HepG2 (cell line): ENCODE data around the gene ASTN2. TPM values are rescaled to one million over a fixed set of nuclear protein-coding genes. Genes with fewer than 3 reads are reported as not detected.

Experiments used
- ATAC-seq: fragments of 200-7000 bp; cut with Tn5 transposase; 3 replicates; pipeline ENCODE4 v1.9.1; 2020; ENCODE audit warnings: mild to moderate bottlenecking, moderate library complexity
- BruUV-seq: library from RNA; stranded (reverse); fragments of 400-500 nt; replicated peaks from 2 replicates; lab custom pipeline; 2021; lab: Mats Ljungman, UMichigan
- CTCF ChIA-PET: fragments of 300-600 bp; formaldehyde crosslinking; extraction: SDS; loops from one replicate; lab custom pipeline; 2021; ENCODE audit warnings: low total read pairs, inconsistent platforms, low intra/inter-chr PET ratio; lab: Yijun Ruan, JAX
- POLR2A ChIA-PET: fragments of 350-600 bp; sonication (Branson Sonifier 250); formaldehyde crosslinking; loops from one replicate; lab custom pipeline; 2020; ENCODE audit warnings: antibody characterized with exemption, inconsistent platforms; lab: Yijun Ruan, JAX
- DNase-seq: peaks from one replicate; pipeline ENCODE4 v3.0.0-alpha.2; 2015; ENCODE audit warnings: low spot score
- FAIRE-seq: peaks from 3 replicates; lab custom pipeline; 2011; peaks lifted over from hg19 to GRCh38; lab: Jason Lieb, UNC
- H2AFZ ChIP-seq: one replicate; pipeline ENCODE4 v1.6.1; 2011; ENCODE audit warnings: low read length, inconsistent platforms
- H3K27ac ChIP-seq: fragments of 300-600 bp; 3 replicates; pipeline ENCODE4 v1.8.0; 2011; ENCODE audit warnings: mixed run types, mild to moderate bottlenecking, mixed read lengths, low read length, inconsistent platforms; ENCODE audit not compliant: insufficient read depth; ENCODE audit errors: extremely low read length
- H3K27me3 ChIP-seq, 2 experiments: fragments of 200-600 bp in 1 of 2; 2 replicates in 1 of 2; 3 replicates in 1 of 2; pipeline versions ENCODE4 v1.6.0 to v1.8.0; 2011; ENCODE audit warnings: low read length in 2 of 2, mild to moderate bottlenecking in 2 of 2, moderate library complexity in 2 of 2, inconsistent platforms in 1 of 2; ENCODE audit not compliant: insufficient read depth in 2 of 2, control insufficient read depth in 1 of 2
- H3K36me3 ChIP-seq, 2 experiments: fragments of 200-600 bp in 1 of 2; replicated peaks in 1 of 2; 2 replicates in 1 of 2; 3 replicates in 1 of 2; pipeline versions ENCODE4 v1.5.1 to v1.8.0; 2011; ENCODE audit warnings: low read length in 2 of 2, inconsistent platforms in 1 of 2; ENCODE audit not compliant: insufficient read depth in 2 of 2, control insufficient read depth in 1 of 2
- H3K4me1 ChIP-seq: 2 replicates; pipeline ENCODE4 v1.5.1; 2012; ENCODE audit warnings: low read length, inconsistent platforms; ENCODE audit not compliant: insufficient read depth
- H3K4me2 ChIP-seq: 2 replicates; pipeline ENCODE4 v1.6.0; 2011; ENCODE audit warnings: low read depth, low read length, inconsistent platforms
- H3K4me3 ChIP-seq, 3 experiments: fragments of 200-600 bp in 1 of 3; sonication (generic), shearing (Covaris generic) in 1 of 3; replicated peaks in 1 of 3; 2 replicates each; pipeline ENCODE4 v1.5.1; 2011 to 2016; ENCODE audit warnings: low read length in 3 of 3, inconsistent platforms in 2 of 3, low read depth in 2 of 3, mild to moderate bottlenecking in 2 of 3, control low read depth in 1 of 3, mixed read lengths in 1 of 3; ENCODE audit not compliant: insufficient read depth in 1 of 3
- H3K79me2 ChIP-seq: one replicate; pipeline ENCODE4 v1.6.1; 2011; ENCODE audit warnings: low read length, inconsistent platforms; ENCODE audit not compliant: insufficient read depth
- H3K9ac ChIP-seq: 2 replicates; pipeline ENCODE4 v1.6.0; 2011; ENCODE audit warnings: mild to moderate bottlenecking, low read depth, low read length, inconsistent platforms; ENCODE audit not compliant: insufficient read depth
- H3K9me3 ChIP-seq: 2 replicates; pipeline ENCODE4 v1.5.1; 2012; ENCODE audit warnings: mild to moderate bottlenecking, low read length
- H4K20me1 ChIP-seq: 2 replicates; pipeline ENCODE4 v1.6.0; 2011; ENCODE audit warnings: inconsistent platforms, mild to moderate bottlenecking, low read length, moderate library complexity; ENCODE audit not compliant: insufficient read depth
- AKAP8 ChIP-seq: sonication (generic); formaldehyde crosslinking; IDR thresholded peaks from 2 replicates; pipeline ENCODE4 v1.5.1; 2020; ENCODE audit warnings: mild to moderate bottlenecking, missing genetic modification reagents
- GATAD1 ChIP-seq: IDR thresholded peaks from 2 replicates; pipeline ENCODE4 v1.6.1; 2016; ENCODE audit warnings: missing genetic modification reagents, missing compliant biosample characterization
- JUNB ChIP-seq: sonication (generic); formaldehyde crosslinking; IDR thresholded peaks from 2 replicates; pipeline ENCODE4 v1.8.0; 2022; ENCODE audit warnings: missing genetic modification reagents, mild to moderate bottlenecking, borderline replicate concordance
- NFE2L1 ChIP-seq: sonication (generic); formaldehyde crosslinking; IDR thresholded peaks from 2 replicates; pipeline ENCODE4 v1.4.0; 2020; ENCODE audit warnings: missing genetic modification reagents, mild to moderate bottlenecking, borderline replicate concordance
- NFKB2 ChIP-seq: sonication (generic); formaldehyde crosslinking; IDR thresholded peaks from 2 replicates; pipeline ENCODE4 v1.4.0; 2020; ENCODE audit warnings: missing genetic modification reagents, borderline replicate concordance
- PHB2 ChIP-seq: fragments of 450-650 bp; IDR thresholded peaks from 2 replicates; pipeline ENCODE4 v1.6.1; 2018; ENCODE audit not compliant: partially characterized antibody
- PHF5A ChIP-seq: IDR thresholded peaks from one replicate; pipeline ENCODE4 v1.6.1; 2018; ENCODE audit warnings: low read depth, missing genetic modification reagents; ENCODE audit not compliant: unreplicated experiment
- TBP ChIP-seq: sonication (generic); formaldehyde crosslinking; IDR thresholded peaks from 2 replicates; pipeline ENCODE4 v1.5.0; 2020; ENCODE audit warnings: missing genetic modification reagents
- ZFP90 ChIP-seq: sonication (generic); formaldehyde crosslinking; IDR thresholded peaks from 2 replicates; pipeline ENCODE4 v1.8.0; 2022; ENCODE audit warnings: missing genetic modification reagents, mild to moderate bottlenecking, inconsistent platforms, borderline replicate concordance
- ZNF263 ChIP-seq: sonication (generic); formaldehyde crosslinking; IDR thresholded peaks from 2 replicates; pipeline ENCODE4 v1.4.0; 2020; ENCODE audit warnings: missing genetic modification reagents
- ZNF282 ChIP-seq: fragments of 450-650 bp; IDR thresholded peaks from 2 replicates; pipeline ENCODE4 v1.6.1; 2018; ENCODE audit not compliant: partially characterized antibody
- ZNF510 ChIP-seq: sonication (generic); formaldehyde crosslinking; IDR thresholded peaks from 2 replicates; pipeline ENCODE4 v1.4.0; 2020; ENCODE audit warnings: low read depth, mild to moderate bottlenecking, missing genetic modification reagents
- ZNF564 ChIP-seq: sonication (generic); formaldehyde crosslinking; IDR thresholded peaks from 2 replicates; pipeline ENCODE4 v1.8.1; 2023; ENCODE audit warnings: mild to moderate bottlenecking, missing genetic modification reagents
- WGBS: methylation state at CpG from one replicate; pipeline ENCODE4 v1.1.6; 2017; ENCODE audit warnings: low lambda C conversion rate; 5-methylcytosine and 5-hydroxymethylcytosine counted together
- in situ Hi-C: cut with HindIII; loops from 2 replicates; pipeline ENCODE4 v1.10.0; 2017; ENCODE audit warnings: low pct_unique_long_range_greater_than_20kb; ENCODE audit not compliant: extremely low pct_ligation_motif_present
- intact Hi-C: fragments of 100-400 bp; cut with micrococcal nuclease; formaldehyde crosslinking; loops from one replicate; pipeline ENCODE4 v1.10.0; 2022; ENCODE audit not compliant: unreplicated experiment
- polyA plus RNA-seq, 8 experiments: library from polyadenylated mRNA; depleted of rRNA in 3 of 8; stranded (reverse) in 7 of 8; unstranded in 1 of 8; fragments of >200 nt; fragmentation: Illumina TruSeq in 4 of 8; extraction: Trizol in 4 of 8; gene quantifications; 2 replicates each; pipeline versions ENCODE4 v1.2.1 to v1.2.3, GENCODE V29; 2011 to 2016; ENCODE audit warnings: low read depth in 4 of 8, missing spikeins in 1 of 8, mixed read lengths in 1 of 8; ENCODE audit not compliant: insufficient read depth in 1 of 8
- total RNA-seq, 5 experiments: library from RNA; depleted of rRNA; stranded (reverse); fragments of >200 nt; fragmentation: Illumina TruSeq; extraction: Trizol; gene quantifications; 2 replicates each; pipeline ENCODE4 v1.2.3, GENCODE V29; 2016; ENCODE audit warnings: low read depth in 1 of 5
- TF ChIP-seq, protein P1 (sequence below): sonication (generic); formaldehyde crosslinking; IDR thresholded peaks from 2 replicates; pipeline ENCODE4 v1.4.0; 2020; ENCODE audit warnings: low read depth, mild to moderate bottlenecking, missing genetic modification reagents
- TF ChIP-seq, protein P2 (sequence below): sonication (generic); formaldehyde crosslinking; IDR thresholded peaks from 2 replicates; pipeline ENCODE4 v1.4.0; 2020; ENCODE audit warnings: missing genetic modification reagents, borderline replicate concordance
- TF ChIP-seq, protein P3 (sequence below): sonication (generic); formaldehyde crosslinking; IDR thresholded peaks from 2 replicates; pipeline ENCODE4 v1.4.0; 2020; ENCODE audit warnings: missing genetic modification reagents, mild to moderate bottlenecking, borderline replicate concordance
- TF ChIP-seq, protein P4 (sequence below): sonication (generic); formaldehyde crosslinking; IDR thresholded peaks from 2 replicates; pipeline ENCODE4 v1.5.1; 2020; ENCODE audit warnings: missing genetic modification reagents, mild to moderate bottlenecking, borderline replicate concordance
- TF ChIP-seq, protein P5 (sequence below): sonication (generic); formaldehyde crosslinking; IDR thresholded peaks from 2 replicates; pipeline ENCODE4 v1.5.1; 2020; ENCODE audit warnings: mild to moderate bottlenecking, moderate library complexity, missing genetic modification reagents

ASTN2 gene
- total and polyA plus RNA-seq, 2 of the 13 experiments (the other 11 are each of a cell fraction or from before 2014, with no cell fraction given), result 5.2 to 13.5 TPM

DNA sequence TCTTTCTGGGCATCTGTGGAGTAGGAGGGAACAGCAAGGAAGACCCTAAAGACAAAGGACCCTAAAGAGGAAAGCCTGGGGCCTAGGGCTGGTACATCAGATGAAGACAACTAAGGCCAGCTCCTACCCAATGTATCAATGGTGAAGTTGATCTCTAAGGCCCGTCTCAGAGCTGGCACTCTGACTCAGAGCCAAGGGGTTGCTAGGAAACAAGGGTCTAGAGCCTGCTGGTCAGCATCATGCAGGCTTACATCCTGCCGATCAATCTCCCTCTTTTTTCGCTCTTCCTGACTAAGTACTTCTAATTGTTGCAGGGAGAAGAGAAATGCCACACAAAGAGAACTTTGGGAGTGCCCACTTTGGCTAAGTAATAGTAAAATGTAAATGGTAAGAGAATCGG, 701.6 kb downstream of the ASTN2 start:
- WGBS, result 68% methylated on average over 4 of the region's 4 CpGs
- no TSS peak for BruUV-seq
- Histone ChIP-seq H3K4me1 (no peaks in the 10 kb centered on the region), H3K79me2 (no peaks in the 10 kb centered on the region), H2AFZ (no peak overlapping the region), H4K20me1 (no peaks in the 10 kb centered on the region), H3K27ac (no peak overlapping the region), H3K4me3 (no peak overlapping the region), H3K9ac (no peak overlapping the region), H3K36me3 (no peaks in the 10 kb centered on the region), H3K4me2 (no peak overlapping the region), H3K27me3 (no peaks in the 10 kb centered on the region), H3K9me3 (no peaks in the 10 kb centered on the region)
- ATAC-seq, result no peak
- ChIA-PET CTCF (no interaction called here), POLR2A (no interaction called here)
- no peak for DNase-seq
- FAIRE-seq, result no peak
- intact Hi-C loops, result no loop called here
- in situ Hi-C loops, result no loop called here
- no peak for TF ChIP-seq PHB2
- TF ChIP-seq ZNF510 (CRISPR knock-in tag), result no peak
- TF ChIP-seq ZNF263, result no peak
- TF ChIP-seq, protein P1, sequence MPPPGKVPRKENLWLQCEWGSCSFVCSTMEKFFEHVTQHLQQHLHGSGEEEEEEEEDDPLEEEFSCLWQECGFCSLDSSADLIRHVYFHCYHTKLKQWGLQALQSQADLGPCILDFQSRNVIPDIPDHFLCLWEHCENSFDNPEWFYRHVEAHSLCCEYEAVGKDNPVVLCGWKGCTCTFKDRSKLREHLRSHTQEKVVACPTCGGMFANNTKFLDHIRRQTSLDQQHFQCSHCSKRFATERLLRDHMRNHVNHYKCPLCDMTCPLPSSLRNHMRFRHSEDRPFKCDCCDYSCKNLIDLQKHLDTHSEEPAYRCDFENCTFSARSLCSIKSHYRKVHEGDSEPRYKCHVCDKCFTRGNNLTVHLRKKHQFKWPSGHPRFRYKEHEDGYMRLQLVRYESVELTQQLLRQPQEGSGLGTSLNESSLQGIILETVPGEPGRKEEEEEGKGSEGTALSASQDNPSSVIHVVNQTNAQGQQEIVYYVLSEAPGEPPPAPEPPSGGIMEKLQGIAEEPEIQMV, result no peak
- TF ChIP-seq JUNB (CRISPR knock-in tag), result no peak
- no peak for TF ChIP-seq GATAD1 (CRISPR knock-in tag)
- no peak for TF ChIP-seq ZNF282
- TF ChIP-seq ZFP90, result no peak
- no peak for TF ChIP-seq NFE2L1 (CRISPR knock-in tag)
- TF ChIP-seq, protein P2, sequence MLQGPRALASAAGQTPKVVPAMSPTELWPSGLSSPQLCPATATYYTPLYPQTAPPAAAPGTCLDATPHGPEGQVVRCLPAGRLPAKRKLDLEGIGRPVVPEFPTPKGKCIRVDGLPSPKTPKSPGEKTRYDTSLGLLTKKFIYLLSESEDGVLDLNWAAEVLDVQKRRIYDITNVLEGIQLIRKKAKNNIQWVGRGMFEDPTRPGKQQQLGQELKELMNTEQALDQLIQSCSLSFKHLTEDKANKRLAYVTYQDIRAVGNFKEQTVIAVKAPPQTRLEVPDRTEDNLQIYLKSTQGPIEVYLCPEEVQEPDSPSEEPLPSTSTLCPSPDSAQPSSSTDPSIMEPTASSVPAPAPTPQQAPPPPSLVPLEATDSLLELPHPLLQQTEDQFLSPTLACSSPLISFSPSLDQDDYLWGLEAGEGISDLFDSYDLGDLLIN (CRISPR knock-in tag), result no peak
- TF ChIP-seq, protein P3, sequence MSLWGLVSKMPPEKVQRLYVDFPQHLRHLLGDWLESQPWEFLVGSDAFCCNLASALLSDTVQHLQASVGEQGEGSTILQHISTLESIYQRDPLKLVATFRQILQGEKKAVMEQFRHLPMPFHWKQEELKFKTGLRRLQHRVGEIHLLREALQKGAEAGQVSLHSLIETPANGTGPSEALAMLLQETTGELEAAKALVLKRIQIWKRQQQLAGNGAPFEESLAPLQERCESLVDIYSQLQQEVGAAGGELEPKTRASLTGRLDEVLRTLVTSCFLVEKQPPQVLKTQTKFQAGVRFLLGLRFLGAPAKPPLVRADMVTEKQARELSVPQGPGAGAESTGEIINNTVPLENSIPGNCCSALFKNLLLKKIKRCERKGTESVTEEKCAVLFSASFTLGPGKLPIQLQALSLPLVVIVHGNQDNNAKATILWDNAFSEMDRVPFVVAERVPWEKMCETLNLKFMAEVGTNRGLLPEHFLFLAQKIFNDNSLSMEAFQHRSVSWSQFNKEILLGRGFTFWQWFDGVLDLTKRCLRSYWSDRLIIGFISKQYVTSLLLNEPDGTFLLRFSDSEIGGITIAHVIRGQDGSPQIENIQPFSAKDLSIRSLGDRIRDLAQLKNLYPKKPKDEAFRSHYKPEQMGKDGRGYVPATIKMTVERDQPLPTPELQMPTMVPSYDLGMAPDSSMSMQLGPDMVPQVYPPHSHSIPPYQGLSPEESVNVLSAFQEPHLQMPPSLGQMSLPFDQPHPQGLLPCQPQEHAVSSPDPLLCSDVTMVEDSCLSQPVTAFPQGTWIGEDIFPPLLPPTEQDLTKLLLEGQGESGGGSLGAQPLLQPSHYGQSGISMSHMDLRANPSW, result no peak
- TF ChIP-seq ZNF564 (CRISPR knock-in tag), result no peak
- TF ChIP-seq, protein P4, sequence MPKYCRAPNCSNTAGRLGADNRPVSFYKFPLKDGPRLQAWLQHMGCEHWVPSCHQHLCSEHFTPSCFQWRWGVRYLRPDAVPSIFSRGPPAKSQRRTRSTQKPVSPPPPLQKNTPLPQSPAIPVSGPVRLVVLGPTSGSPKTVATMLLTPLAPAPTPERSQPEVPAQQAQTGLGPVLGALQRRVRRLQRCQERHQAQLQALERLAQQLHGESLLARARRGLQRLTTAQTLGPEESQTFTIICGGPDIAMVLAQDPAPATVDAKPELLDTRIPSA (CRISPR knock-in tag), result no peak
- TF ChIP-seq PHF5A (CRISPR knock-in tag), result no peak
- TF ChIP-seq TBP (CRISPR knock-in tag), result no peak
- TF ChIP-seq, protein P5, sequence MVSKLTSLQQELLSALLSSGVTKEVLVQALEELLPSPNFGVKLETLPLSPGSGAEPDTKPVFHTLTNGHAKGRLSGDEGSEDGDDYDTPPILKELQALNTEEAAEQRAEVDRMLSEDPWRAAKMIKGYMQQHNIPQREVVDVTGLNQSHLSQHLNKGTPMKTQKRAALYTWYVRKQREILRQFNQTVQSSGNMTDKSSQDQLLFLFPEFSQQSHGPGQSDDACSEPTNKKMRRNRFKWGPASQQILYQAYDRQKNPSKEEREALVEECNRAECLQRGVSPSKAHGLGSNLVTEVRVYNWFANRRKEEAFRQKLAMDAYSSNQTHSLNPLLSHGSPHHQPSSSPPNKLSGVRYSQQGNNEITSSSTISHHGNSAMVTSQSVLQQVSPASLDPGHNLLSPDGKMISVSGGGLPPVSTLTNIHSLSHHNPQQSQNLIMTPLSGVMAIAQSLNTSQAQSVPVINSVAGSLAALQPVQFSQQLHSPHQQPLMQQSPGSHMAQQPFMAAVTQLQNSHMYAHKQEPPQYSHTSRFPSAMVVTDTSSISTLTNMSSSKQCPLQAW (CRISPR knock-in tag), result no peak
- no peak for TF ChIP-seq AKAP8
- no peak for TF ChIP-seq NFKB2 (CRISPR knock-in tag)
